ENCODE results near the gene FOXL1. TPM values are rescaled to one million over a fixed set of nuclear protein-coding genes. Genes with fewer than 3 reads are reported as not detected.

The FOXL1 gene
- total RNA-seq, 1 experiment from 2014 or later: 7.5 TPM

GRCh38 chr16:86549893-86550190 is 28.5 kb upstream of the FOXL1 start:
- Histone ChIP-seq H3K79me2 (ENCODE audit: insufficient read depth, low read length) (peaks cover 17% of the 10 kb centered on the region), H3K27ac (ENCODE audit: low read depth, low read length) (no peak overlapping the region), H3K4me3 (replicated peaks in 1 of 2; ENCODE audit: low read depth in 1 of 2, low read length in 2 of 2) (no peak overlapping the region), H3K27me3 (ENCODE audit: insufficient read depth, low read length) (no peaks in the 10 kb centered on the region), H3K9me3 (ENCODE audit: control insufficient read depth in 1 of 2, insufficient read depth in 1 of 2, low read depth in 1 of 2, low read length in 2 of 2) (no peaks in the 10 kb centered on the region), H3K4me1 (ENCODE audit: control insufficient read depth in 1 of 2, insufficient read depth in 2 of 2, low read length in 2 of 2) (peaks cover 0 to 7% of the 10 kb centered on the region in 2 experiments; a peak in 2 of 4 replicates), H3K36me3 (ENCODE audit: control insufficient read depth in 1 of 2, insufficient read depth in 2 of 2, low read length in 2 of 2) (peaks cover 24 to 50% of the 10 kb centered on the region in 2 experiments; a peak in 3 of 4 replicates), H3K9ac (ENCODE audit: low read length) (no peak overlapping the region), H3K9me2 (ENCODE audit: insufficient read depth) (no peaks in the 10 kb centered on the region), H4K20me1 (ENCODE audit: insufficient read depth) (no peaks in the 10 kb centered on the region; the same call in 1 of the 2 replicates), H2AFZ (ENCODE audit: low read depth, low read length, poor library complexity, severe bottlenecking) (no peak overlapping the region), H3K4me2 (ENCODE audit: low read length) (no peak overlapping the region)
- ATAC-seq: no peak
- ChIA-PET RAD21 (ENCODE audit: low non-redundant PET in 1 of 2, low total read pairs in 2 of 2, uncharacterized antibody in 2 of 2, unreplicated experiment in 2 of 2) (no interaction called here), POLR2A (no interaction called here), CTCF (no interaction called here)
- BruUV-seq (replicated peaks): no TSS peak
- intact Hi-C loops (cut with micrococcal nuclease): no loop called here
- DNase-seq (ENCODE audit: low read depth, low spot score): no peak
- TF ChIP-seq EGR1 (IDR thresholded peaks at IDR 0.05; ENCODE audit: low read depth): no peak
- TF ChIP-seq ZFX (IDR thresholded peaks at IDR 0.05): no peak
- no peak for TF ChIP-seq EZH2 (IDR thresholded peaks at IDR 0.05)
- TF ChIP-seq, protein P1, sequence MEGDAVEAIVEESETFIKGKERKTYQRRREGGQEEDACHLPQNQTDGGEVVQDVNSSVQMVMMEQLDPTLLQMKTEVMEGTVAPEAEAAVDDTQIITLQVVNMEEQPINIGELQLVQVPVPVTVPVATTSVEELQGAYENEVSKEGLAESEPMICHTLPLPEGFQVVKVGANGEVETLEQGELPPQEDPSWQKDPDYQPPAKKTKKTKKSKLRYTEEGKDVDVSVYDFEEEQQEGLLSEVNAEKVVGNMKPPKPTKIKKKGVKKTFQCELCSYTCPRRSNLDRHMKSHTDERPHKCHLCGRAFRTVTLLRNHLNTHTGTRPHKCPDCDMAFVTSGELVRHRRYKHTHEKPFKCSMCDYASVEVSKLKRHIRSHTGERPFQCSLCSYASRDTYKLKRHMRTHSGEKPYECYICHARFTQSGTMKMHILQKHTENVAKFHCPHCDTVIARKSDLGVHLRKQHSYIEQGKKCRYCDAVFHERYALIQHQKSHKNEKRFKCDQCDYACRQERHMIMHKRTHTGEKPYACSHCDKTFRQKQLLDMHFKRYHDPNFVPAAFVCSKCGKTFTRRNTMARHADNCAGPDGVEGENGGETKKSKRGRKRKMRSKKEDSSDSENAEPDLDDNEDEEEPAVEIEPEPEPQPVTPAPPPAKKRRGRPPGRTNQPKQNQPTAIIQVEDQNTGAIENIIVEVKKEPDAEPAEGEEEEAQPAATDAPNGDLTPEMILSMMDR (IDR thresholded peaks at IDR 0.05 in 2 of 3, conservative IDR thresholded peaks at IDR 0.05 in 1 of 3; ENCODE audit: borderline replicate concordance in 1 of 3, insufficient read depth in 1 of 3, low read depth in 2 of 3, low read length in 2 of 3): no peak
- TF ChIP-seq FOSL1 (IDR thresholded peaks at IDR 0.05; ENCODE audit: low read depth): no peak
- TF ChIP-seq CBX3 (IDR thresholded peaks at IDR 0.05; ENCODE audit: low read depth): no peak
- TF ChIP-seq SRF (IDR thresholded peaks at IDR 0.05; ENCODE audit: low read depth): no peak
- TF ChIP-seq EZH2phosphoT487 (IDR thresholded peaks at IDR 0.05; ENCODE audit: borderline replicate concordance): no peak
- TF ChIP-seq JUND (IDR thresholded peaks at IDR 0.05): no peak
- no peak for TF ChIP-seq POLR2AphosphoS5 (IDR thresholded peaks at IDR 0.05; ENCODE audit: low read depth, low read length)
- TF ChIP-seq REST (IDR thresholded peaks at IDR 0.05; ENCODE audit: low read depth): no peak
- TF ChIP-seq SP1 (IDR thresholded peaks at IDR 0.05; ENCODE audit: low read depth): no peak

Measured in HCT116 (cell line).